Lower lobe of right lung (tissue), 2 donors: Measurements from ENCODE around the gene ARHGAP1. TPM values are rescaled to one million over a fixed set of nuclear protein-coding genes. Genes with fewer than 3 reads are reported as not detected.

Source experiments
- ATAC-seq, 2 donors: fragments of 200-7000 bp; cut with Tn5 transposase; one replicate each; pipeline ENCODE4 v1.9.1; 2020 to 2022; ENCODE audit warnings: mild to moderate bottlenecking in 2 of 2, moderate library complexity in 2 of 2
- DNase-seq: peaks from one replicate; pipeline ENCODE4 v3.0.0-alpha.2; 2020
- H3K27ac ChIP-seq: fragments of 200-600 bp; one replicate; pipeline ENCODE4 v1.8.0; 2022
- H3K27me3 ChIP-seq: fragments of 200-600 bp; one replicate; pipeline ENCODE4 v1.8.0; 2022; ENCODE audit warnings: low read depth
- H3K36me3 ChIP-seq: fragments of 200-600 bp; one replicate; pipeline ENCODE4 v1.8.0; 2022; ENCODE audit warnings: mild to moderate bottlenecking
- H3K4me1 ChIP-seq: fragments of 200-600 bp; one replicate; pipeline ENCODE4 v1.8.0; 2022
- H3K4me3 ChIP-seq: fragments of 200-600 bp; one replicate; pipeline ENCODE4 v1.8.0; 2022; ENCODE audit warnings: mild to moderate bottlenecking
- H3K9me3 ChIP-seq: fragments of 200-600 bp; one replicate; pipeline ENCODE4 v1.8.0; 2022
- CTCF ChIP-seq: fragments of 200-600 bp; IDR thresholded peaks from one replicate; pipeline ENCODE4 v1.8.0; 2022; ENCODE audit warnings: antibody characterized with exemption, mild to moderate bottlenecking
- intact Hi-C: fragments of 100-400 bp; cut with DNase I; formaldehyde crosslinking; loops from one replicate; pipeline ENCODE4 v1.11.0; 2022
- total RNA-seq: library from RNA; stranded (reverse); fragmentation: NEBNext Ultra II Directional; extraction: Animal tissue kit (Norgen Biotek cat#: 25700); gene quantifications from one replicate; pipeline ENCODE4 v1.2.1, GENCODE V29; 2021
- donor health status: DM: no; HTN: yes; CAD: no; lungs with severe emphysema.

Gene ARHGAP1
- total RNA-seq, 1 donor from 2014 or later: 67.4 TPM

- ATAC-seq (no peak), DNase-seq (no peak)
- H3K4me3 ChIP-seq: no peak overlapping the region
- peaks cover 13% of the 10 kb centered on the region for H3K4me1 ChIP-seq
- no peak for TF ChIP-seq CTCF
- H3K27ac ChIP-seq: no peak overlapping the region
- H3K9me3 ChIP-seq: no peaks in the 10 kb centered on the region
- H3K36me3 ChIP-seq: peaks cover 100% of the 10 kb centered on the region
- intact Hi-C loops: no loop called here
- no peaks in the 10 kb centered on the region for H3K27me3 ChIP-seq
Measured at GRCh38 chr11:46667043-46667481, 33.4 kb downstream of the ARHGAP1 start.

DNA sequence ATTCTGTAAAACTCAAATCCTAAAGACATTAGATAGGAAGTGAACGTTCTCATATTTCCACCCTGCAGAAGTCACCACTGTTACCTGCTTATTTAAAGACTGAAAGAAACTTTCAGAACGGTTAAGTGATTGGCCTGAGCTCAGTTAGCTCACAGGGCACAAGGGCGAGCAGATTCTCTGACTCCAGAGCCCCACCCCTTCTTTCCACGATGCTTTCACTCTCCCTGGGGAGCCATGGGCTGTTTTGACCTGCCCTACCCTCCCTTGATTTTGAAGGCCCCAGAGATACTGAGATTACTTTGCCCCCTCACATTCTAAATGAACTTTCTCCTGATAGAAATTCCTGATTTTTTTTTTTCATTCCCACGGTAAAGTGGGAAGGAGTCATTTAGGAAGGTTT, 33.9 kb downstream of the ARHGAP1 start:
- no peaks in the 10 kb centered on the region for H3K9me3 ChIP-seq
- H3K27me3 ChIP-seq: no peaks in the 10 kb centered on the region
- intact Hi-C loops: no loop called here
- peaks cover 8% of the 10 kb centered on the region for H3K4me1 ChIP-seq
- no peak for ATAC-seq
- H3K4me3 ChIP-seq: no peak overlapping the region
- no peak for DNase-seq
- no peak for TF ChIP-seq CTCF
- peaks cover 99% of the 10 kb centered on the region for H3K36me3 ChIP-seq
- no peak overlapping the region for H3K27ac ChIP-seq

DNA sequence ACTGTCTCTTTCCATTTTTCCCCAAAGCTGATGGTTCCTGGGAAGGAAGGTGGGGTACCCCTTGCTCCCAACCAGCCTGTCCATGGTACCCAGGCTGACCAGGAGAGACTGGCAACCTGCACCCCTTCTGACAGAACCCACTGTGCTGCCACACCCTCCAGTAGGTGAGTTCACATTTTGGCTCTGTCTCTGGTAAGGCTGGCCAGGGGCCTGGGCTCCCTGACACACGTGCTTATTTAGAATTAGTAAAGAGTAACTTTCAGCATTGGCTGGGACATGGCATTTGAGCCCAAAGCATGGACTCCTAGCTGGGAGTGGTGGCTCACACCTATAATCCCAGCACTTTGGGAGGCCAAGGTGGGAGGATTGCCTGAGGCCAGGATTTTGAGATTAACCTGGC, 35.1 kb downstream of the ARHGAP1 start:
- Histone ChIP-seq H3K9me3 (no peaks in the 10 kb centered on the region), H3K36me3 (peaks cover 99% of the 10 kb centered on the region), H3K27ac (no peak overlapping the region), H3K4me1 (peaks cover 2% of the 10 kb centered on the region), H3K27me3 (no peaks in the 10 kb centered on the region), H3K4me3 (no peak overlapping the region)
- no peak for DNase-seq
- no peak for TF ChIP-seq CTCF
- no peak for ATAC-seq
- intact Hi-C loops: no loop called here

- no peak for TF ChIP-seq CTCF
- ATAC-seq: no peak
- Histone ChIP-seq H3K9me3 (no peaks in the 10 kb centered on the region), H3K27ac (peak overlapping the region; percentile 2), H3K36me3 (peaks cover 99% of the 10 kb centered on the region), H3K4me1 (no peaks in the 10 kb centered on the region), H3K27me3 (no peaks in the 10 kb centered on the region), H3K4me3 (no peak overlapping the region)
- DNase-seq: no peak
- intact Hi-C loops: no loop called here
Measured at GRCh38 chr11:46664612-46665011, 35.8 kb downstream of the ARHGAP1 start.

DNA sequence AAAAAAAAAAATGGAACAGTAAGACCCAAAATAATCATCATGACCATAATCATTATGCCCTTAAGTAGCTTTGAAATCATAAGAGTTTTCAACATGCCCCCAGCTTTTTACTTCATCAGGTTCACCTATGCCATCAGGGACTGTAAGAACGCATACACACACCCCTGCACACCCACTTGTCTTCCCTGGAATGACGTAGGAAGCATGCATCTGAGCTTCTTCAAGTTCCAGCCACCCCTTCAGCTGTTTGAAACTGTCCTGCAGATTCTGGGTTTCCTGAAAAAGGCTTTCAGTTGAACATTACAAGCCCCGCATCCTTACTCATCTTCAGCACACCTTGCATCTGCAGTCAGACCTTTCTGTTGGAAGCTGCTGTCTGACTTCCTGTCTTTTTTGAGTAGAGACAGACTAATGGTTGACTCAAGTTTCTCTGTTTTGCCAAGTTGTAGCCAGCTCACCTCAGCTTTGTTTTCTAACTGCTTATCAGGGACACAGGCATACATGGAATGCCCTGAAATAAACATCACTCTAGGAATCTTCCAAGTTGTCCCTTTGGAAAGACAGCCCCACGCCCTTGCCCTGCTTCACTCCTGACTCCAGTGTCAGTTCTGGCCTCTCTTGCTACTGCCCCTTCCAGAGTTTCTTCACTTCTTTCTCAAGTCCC, 37.0 kb downstream of the ARHGAP1 start:
- H3K36me3 ChIP-seq: peaks cover 99% of the 10 kb centered on the region
- H3K4me1 ChIP-seq: no peaks in the 10 kb centered on the region
- ATAC-seq (no peak), DNase-seq (no peak)
- no peak overlapping the region for H3K27ac ChIP-seq
- no peak for TF ChIP-seq CTCF
- H3K27me3 ChIP-seq: no peaks in the 10 kb centered on the region
- H3K4me3 ChIP-seq: no peak overlapping the region
- intact Hi-C loops: no loop called here
- H3K9me3 ChIP-seq: no peaks in the 10 kb centered on the region
